ENCODE results near the gene PDE4B. TPM values are rescaled to one million over a fixed set of nuclear protein-coding genes. Genes with fewer than 3 reads are reported as not detected.

The PDE4B gene
- total and polyA plus RNA-seq, 2 of the 13 experiments (the other 11 are each of a cell fraction or from before 2014, with no cell fraction given) = not detected

- no TSS peak for BruUV-seq (replicated peaks)
- Histone ChIP-seq H3K36me3 (replicated peaks in 1 of 2; ENCODE audit: control insufficient read depth in 1 of 2, insufficient read depth in 2 of 2, low read length in 2 of 2) (no peaks in the 10 kb centered on the region), H3K4me1 (ENCODE audit: insufficient read depth, low read length) (no peaks in the 10 kb centered on the region), H3K9me3 (ENCODE audit: low read length) (no peaks in the 10 kb centered on the region), H3K4me2 (ENCODE audit: low read depth, low read length) (no peak overlapping the region), H3K9ac (ENCODE audit: insufficient read depth, low read depth, low read length) (no peak overlapping the region), H3K27me3 (ENCODE audit: control insufficient read depth in 1 of 2, insufficient read depth in 2 of 2, low read length in 2 of 2) (no peaks in the 10 kb centered on the region; a peak in 1 of 5 replicates), H3K79me2 (ENCODE audit: insufficient read depth, low read length) (no peaks in the 10 kb centered on the region), H3K27ac (ENCODE audit: extremely low read length, insufficient read depth, low read length) (no peak overlapping the region), H3K4me3 (replicated peaks in 1 of 3; ENCODE audit: insufficient read depth in 1 of 3, low read depth in 2 of 3, low read length in 3 of 3) (no peak overlapping the region), H4K20me1 (ENCODE audit: insufficient read depth, low read length) (no peaks in the 10 kb centered on the region), H2AFZ (ENCODE audit: low read length) (no peak overlapping the region)
- ATAC-seq (no peak), FAIRE-seq (no peak), DNase-seq (ENCODE audit: low spot score) (no peak)
- POLR2A ChIA-PET = no interaction called here
- intact Hi-C loops (cut with micrococcal nuclease; ENCODE audit: unreplicated experiment) = no loop called here
- 37% methylated on average over 5 of the region's 5 CpGs for WGBS (ENCODE audit: low lambda C conversion rate)
- TF ChIP-seq NR2F6 (IDR thresholded peaks at IDR 0.05) (no peak), NR2F6 (CRISPR knock-in tag; IDR thresholded peaks at IDR 0.05) (no peak), PRPF4 (IDR thresholded peaks at IDR 0.05; ENCODE audit: low read depth, low read length, poor library complexity, severe bottlenecking) (no peak), ZNF503 (CRISPR knock-in tag; IDR thresholded peaks at IDR 0.05) (no peak), BRF2 (CRISPR knock-in tag; IDR thresholded peaks at IDR 0.05) (no peak), ZFY (CRISPR knock-in tag; IDR thresholded peaks at IDR 0.05) (no peak), SETDB1 (CRISPR knock-in tag; IDR thresholded peaks at IDR 0.05; ENCODE audit: borderline replicate concordance) (no peak), ZNF296 (CRISPR knock-in tag; conservative IDR thresholded peaks at IDR 0.05) (no peak), ZBTB3 (CRISPR knock-in tag; IDR thresholded peaks at IDR 0.05; ENCODE audit: borderline replicate concordance, low read depth) (no peak), LRRFIP1 (CRISPR knock-in tag; conservative IDR thresholded peaks at IDR 0.05) (no peak), ZKSCAN8 (CRISPR knock-in tag; IDR thresholded peaks at IDR 0.05; ENCODE audit: borderline replicate concordance) (no peak), HMGA1 (CRISPR knock-in tag; conservative IDR thresholded peaks at IDR 0.05) (no peak), JUN (CRISPR knock-in tag; IDR thresholded peaks at IDR 0.05) (no peak), ZNF691 (CRISPR knock-in tag; IDR thresholded peaks at IDR 0.05; ENCODE audit: borderline replicate concordance, low read depth) (no peak), ZFAT (CRISPR knock-in tag; conservative IDR thresholded peaks at IDR 0.05) (no peak)
- CTCF ChIA-PET (ENCODE audit: low intra/inter-chr PET ratio, low total read pairs) = no interaction called here
- in situ Hi-C loops (cut with HindIII; ENCODE audit: extremely low pct_ligation_motif_present, low pct_unique_long_range_greater_than_20kb) = no loop called here
Observed at GRCh38 chr1:66325594-66326380, 533.1 kb downstream of the PDE4B start.

Measured in HepG2 (cell line).